ENCODE results near the gene DDI2.

DNA sequence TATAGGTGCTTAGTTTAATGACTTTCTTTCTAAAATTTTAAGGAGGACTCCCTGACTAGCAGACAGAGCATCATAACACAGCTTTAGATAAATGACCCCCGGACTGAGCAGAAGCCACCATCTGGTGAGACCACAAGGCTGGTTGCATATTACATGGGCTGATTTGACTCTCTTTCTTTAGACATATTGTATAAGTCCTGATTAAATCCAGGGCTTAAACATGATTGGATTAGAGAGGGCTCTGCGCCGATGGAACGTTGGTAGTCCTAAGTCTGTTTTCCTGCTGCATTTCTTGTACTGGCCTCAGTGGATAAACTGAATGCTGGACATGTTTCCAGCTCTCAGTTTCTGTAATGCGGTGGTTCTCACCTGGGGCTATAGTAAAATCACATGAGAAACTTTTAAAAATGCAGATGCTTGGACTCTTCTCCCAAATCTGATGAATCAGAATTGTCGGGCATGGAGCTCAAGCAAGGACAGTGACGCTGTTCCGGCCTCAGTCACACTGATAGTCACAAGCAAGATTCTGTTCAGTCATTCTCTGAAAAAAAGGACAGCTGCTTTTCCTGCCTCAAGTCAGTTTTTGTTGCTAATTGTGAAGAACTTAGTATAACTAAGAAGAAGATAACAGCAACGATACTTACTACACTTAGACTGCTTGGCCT is 16.6 kb downstream of the DDI2 start:
- TF ChIP-seq, protein P1, sequence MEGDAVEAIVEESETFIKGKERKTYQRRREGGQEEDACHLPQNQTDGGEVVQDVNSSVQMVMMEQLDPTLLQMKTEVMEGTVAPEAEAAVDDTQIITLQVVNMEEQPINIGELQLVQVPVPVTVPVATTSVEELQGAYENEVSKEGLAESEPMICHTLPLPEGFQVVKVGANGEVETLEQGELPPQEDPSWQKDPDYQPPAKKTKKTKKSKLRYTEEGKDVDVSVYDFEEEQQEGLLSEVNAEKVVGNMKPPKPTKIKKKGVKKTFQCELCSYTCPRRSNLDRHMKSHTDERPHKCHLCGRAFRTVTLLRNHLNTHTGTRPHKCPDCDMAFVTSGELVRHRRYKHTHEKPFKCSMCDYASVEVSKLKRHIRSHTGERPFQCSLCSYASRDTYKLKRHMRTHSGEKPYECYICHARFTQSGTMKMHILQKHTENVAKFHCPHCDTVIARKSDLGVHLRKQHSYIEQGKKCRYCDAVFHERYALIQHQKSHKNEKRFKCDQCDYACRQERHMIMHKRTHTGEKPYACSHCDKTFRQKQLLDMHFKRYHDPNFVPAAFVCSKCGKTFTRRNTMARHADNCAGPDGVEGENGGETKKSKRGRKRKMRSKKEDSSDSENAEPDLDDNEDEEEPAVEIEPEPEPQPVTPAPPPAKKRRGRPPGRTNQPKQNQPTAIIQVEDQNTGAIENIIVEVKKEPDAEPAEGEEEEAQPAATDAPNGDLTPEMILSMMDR (optimal IDR thresholded peaks at IDR 0.05 in 1 of 3, IDR thresholded peaks at IDR 0.05 in 1 of 3, conservative IDR thresholded peaks at IDR 0.05 in 1 of 3; ENCODE audit: extremely low read depth in 1 of 3, insufficient read depth in 2 of 3, low read length in 3 of 3), result no peak
- TF ChIP-seq EZH2 (IDR thresholded peaks at IDR 0.05; ENCODE audit: low read length), result no peak

Measured in keratinocyte (primary cell).